T-cell (primary cell): Measurements from ENCODE around the gene COA8. TPM values are rescaled to one million over a fixed set of nuclear protein-coding genes. Genes with fewer than 3 reads are reported as not detected.
"Not testable (repeated sequence)": the region's sequence is repeated elsewhere in the genome, so short reads cannot be mapped to it uniquely, and the experiment has no call there.

Experiments
- ATAC-seq, 4 experiments: fragments of 200-7000 bp in 3 of 4; fragments of 150-1000 bp in 1 of 4; cut with Tn5 transposase; replicated peaks in 1 of 4; 1 replicate in 3 of 4; 2 replicates in 1 of 4; pipeline ENCODE4 v1.10.0; 2021; ENCODE audit warnings: moderate library complexity in 3 of 4, mild to moderate bottlenecking in 2 of 4, moderate number of reproducible peaks in 1 of 4
- CTCF ChIA-PET, 2 donors: fragments of 300-600 bp; sonication (Branson Sonifier 250); formaldehyde crosslinking; loops; one replicate each; lab custom pipeline; 2022; ENCODE audit warnings: antibody characterized with exemption in 2 of 2; lab: Charles Lee
- POLR2A ChIA-PET, 2 donors: fragments of 300-600 bp; sonication (Branson Sonifier 250); formaldehyde crosslinking; loops; one replicate each; lab custom pipeline; 2022; ENCODE audit warnings: antibody characterized with exemption in 2 of 2; lab: Charles Lee
- DNase-seq, 35 experiments: peaks; one replicate each; pipeline versions ENCODE4 v3.0.0 to v3.0.0-alpha.2; 2013 to 2023
- H3K27ac ChIP-seq: one replicate; pipeline ENCODE4 v1.5.1; 2013; ENCODE audit warnings: low read length
- H3K27me3 ChIP-seq, 2 experiments: replicated peaks in 1 of 2; 1 replicate in 1 of 2; 2 replicates in 1 of 2; pipeline versions ENCODE4 v1.6.1 to v1.7.0; 2013; ENCODE audit warnings: low read length in 1 of 2, mixed read lengths in 1 of 2; ENCODE audit not compliant: control insufficient read depth in 2 of 2, insufficient read depth in 2 of 2; ENCODE audit errors: extremely low read depth in 1 of 2
- H3K36me3 ChIP-seq, 2 donors: 1 replicate in 1 of 2; 2 replicates in 1 of 2; pipeline versions ENCODE4 v1.6.1 to v1.7.0; 2013; ENCODE audit warnings: low read length in 1 of 2; ENCODE audit not compliant: control insufficient read depth in 2 of 2, insufficient read depth in 1 of 2; ENCODE audit errors: extremely low read depth in 1 of 2
- H3K4me1 ChIP-seq, 2 experiments: 1 replicate in 1 of 2; 2 replicates in 1 of 2; pipeline versions ENCODE4 v1.6.1 to v1.7.0; 2013; ENCODE audit warnings: low read length in 2 of 2, mixed read lengths in 1 of 2; ENCODE audit not compliant: insufficient read depth in 2 of 2, control insufficient read depth in 1 of 2; ENCODE audit errors: extremely low read depth in 1 of 2
- H3K4me3 ChIP-seq, 2 donors: 1 replicate in 1 of 2; 2 replicates in 1 of 2; pipeline versions ENCODE4 v1.5.1 to v1.7.0; 2013; ENCODE audit warnings: mild to moderate bottlenecking in 2 of 2, low read length in 1 of 2, moderate library complexity in 1 of 2; ENCODE audit not compliant: control insufficient read depth in 1 of 2; ENCODE audit errors: extremely low read depth in 1 of 2
- H3K9me3 ChIP-seq: 2 replicates; pipeline ENCODE4 v1.7.0; 2013
- H3K27ac Mint-ChIP-seq, 2 donors: one replicate each; pipeline ENCODE4 v1.8.0; 2020 to 2021; ENCODE audit warnings: mild to moderate bottlenecking in 2 of 2, mixed read lengths in 2 of 2
- H3K27me3 Mint-ChIP-seq, 2 donors: one replicate each; pipeline ENCODE4 v1.8.0; 2021 to 2022; ENCODE audit warnings: mixed read lengths in 2 of 2
- H3K36me3 Mint-ChIP-seq: one replicate; pipeline ENCODE4 v1.8.0; 2021; ENCODE audit warnings: mixed read lengths
- H3K4me1 Mint-ChIP-seq, 3 donors: one replicate each; pipeline ENCODE4 v1.8.0; 2020 to 2022; ENCODE audit warnings: mixed read lengths in 3 of 3, mild to moderate bottlenecking in 1 of 3
- H3K4me3 Mint-ChIP-seq, 3 donors: one replicate each; pipeline ENCODE4 v1.8.0; 2020 to 2022; ENCODE audit warnings: mild to moderate bottlenecking in 3 of 3, mixed read lengths in 3 of 3, moderate library complexity in 3 of 3
- H3K9me3 Mint-ChIP-seq, 3 donors: one replicate each; pipeline ENCODE4 v1.8.0; 2020 to 2022; ENCODE audit warnings: mixed read lengths in 3 of 3
- WGBS: methylation state at CpG from one replicate; pipeline ENCODE4 v1.1.5; 2013; ENCODE audit warnings: missing lambda C conversion rate; ENCODE audit not compliant: insufficient coverage; 5-methylcytosine and 5-hydroxymethylcytosine counted together
- total RNA-seq, 35 experiments: library from RNA in 6 of 35; stranded (reverse) in 6 of 35; fragments of 120-200 nt in 1 of 35; gene quantifications; one replicate each; pipeline versions ENCODE4 v1.2.1 to v1.2.4 and lab custom pipeline; 2013 to 2026

Gene COA8
- total RNA-seq, 5 donors from 2014 or later (not counting 1 experiment from before 2014, with no cell fraction given): 17.7 to 27.5 (median 22.3) TPM

DNA sequence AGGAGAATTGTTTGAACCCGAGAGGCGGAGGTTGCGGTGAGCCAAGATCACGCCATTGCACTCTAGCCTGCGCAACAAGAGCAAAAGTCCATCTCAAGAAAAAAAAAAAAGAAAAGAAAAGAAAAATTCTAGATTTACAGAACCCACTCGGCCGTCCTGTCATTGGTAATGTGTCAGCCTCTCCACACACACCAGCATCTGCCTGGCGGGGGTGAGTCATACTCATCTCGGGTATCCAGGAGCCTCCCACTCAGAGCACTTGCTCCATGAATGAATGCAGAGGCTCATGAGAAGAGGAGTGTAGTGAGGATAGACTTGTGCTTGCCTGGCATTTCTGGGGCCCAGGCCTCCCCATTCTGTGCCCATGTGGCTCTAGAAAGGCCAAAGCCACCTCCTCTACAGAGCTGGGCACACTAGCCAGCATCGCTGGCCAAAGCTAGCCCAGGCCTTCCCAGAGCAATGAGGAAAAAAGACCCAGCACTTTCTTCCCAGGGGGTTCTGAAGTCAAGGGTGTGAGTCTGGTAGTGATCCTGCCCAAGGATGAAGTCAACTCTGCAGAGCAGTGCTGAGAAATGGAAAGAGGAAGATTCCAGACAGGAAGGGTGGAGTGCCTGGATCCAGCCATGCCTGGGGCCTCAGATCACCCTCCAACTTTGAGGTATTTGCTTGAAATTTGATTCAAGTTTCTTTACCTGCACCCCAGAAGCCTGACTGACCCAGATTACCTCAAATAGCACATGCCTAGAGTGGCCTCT is 35.0 kb downstream of the COA8 start:
- no peaks in the 10 kb centered on the region for H3K9me3 Mint-ChIP-seq
- Histone ChIP-seq H3K36me3 (no peaks in the 10 kb centered on the region), H3K27ac (no peak overlapping the region), H3K4me1 (peaks cover 0 to 8% of the 10 kb centered on the region in 2 experiments), H3K4me3 (no peak overlapping the region), H3K9me3 (no peaks in the 10 kb centered on the region), H3K27me3 (no peaks in the 10 kb centered on the region)
- no peak for ATAC-seq
- no CpG with 5 or more reads among the region's 10 CpGs for WGBS
- H3K4me1 Mint-ChIP-seq: peaks cover 0 to 5% (median 3%) of the 10 kb centered on the region in 3 donors
- no peaks in the 10 kb centered on the region for H3K36me3 Mint-ChIP-seq
- no peak overlapping the region for H3K4me3 Mint-ChIP-seq
- POLR2A ChIA-PET: no interaction called here
- H3K27ac Mint-ChIP-seq: no peak overlapping the region
- H3K27me3 Mint-ChIP-seq: no peaks in the 10 kb centered on the region
- CTCF ChIA-PET: no interaction called here
- no peak for DNase-seq

DNA sequence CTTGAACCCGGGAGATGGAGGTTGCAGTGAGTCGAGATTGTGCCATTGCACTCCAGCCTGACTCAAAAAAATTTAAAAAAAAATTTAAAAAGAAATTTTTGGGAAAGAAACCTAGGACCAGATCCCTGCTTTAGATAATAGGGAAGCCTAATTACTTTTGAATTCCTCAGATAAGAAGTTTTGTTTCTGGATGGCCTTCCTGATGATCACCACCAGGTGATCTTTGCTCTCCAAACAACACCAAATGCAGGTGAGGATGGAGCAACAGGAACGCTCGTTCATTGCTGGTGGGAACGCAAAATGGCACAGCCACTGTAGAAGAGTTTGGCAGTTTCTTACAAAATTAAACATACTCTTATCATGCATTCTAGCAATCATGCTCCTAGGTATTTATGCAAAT is 37.7 kb downstream of the COA8 start:
- Histone ChIP-seq H3K27ac (no peak overlapping the region), H3K4me3 (no peak overlapping the region), H3K27me3 (no peaks in the 10 kb centered on the region), H3K4me1 (no peaks in the 10 kb centered on the region), H3K36me3 (no peaks in the 10 kb centered on the region), H3K9me3 (no peaks in the 10 kb centered on the region)
- Mint-ChIP-seq H3K27me3 (no peaks in the 10 kb centered on the region), H3K36me3 (no peaks in the 10 kb centered on the region), H3K4me3 (no peak overlapping the region), H3K9me3 (no peaks in the 10 kb centered on the region), H3K4me1 (no peaks in the 10 kb centered on the region), H3K27ac (no peak overlapping the region)
- no peak for DNase-seq
- 89% methylated on average over 2 of the region's 5 CpGs for WGBS
- ChIA-PET POLR2A (no interaction called here), CTCF (no interaction called here)
- ATAC-seq: no peak

DNA sequence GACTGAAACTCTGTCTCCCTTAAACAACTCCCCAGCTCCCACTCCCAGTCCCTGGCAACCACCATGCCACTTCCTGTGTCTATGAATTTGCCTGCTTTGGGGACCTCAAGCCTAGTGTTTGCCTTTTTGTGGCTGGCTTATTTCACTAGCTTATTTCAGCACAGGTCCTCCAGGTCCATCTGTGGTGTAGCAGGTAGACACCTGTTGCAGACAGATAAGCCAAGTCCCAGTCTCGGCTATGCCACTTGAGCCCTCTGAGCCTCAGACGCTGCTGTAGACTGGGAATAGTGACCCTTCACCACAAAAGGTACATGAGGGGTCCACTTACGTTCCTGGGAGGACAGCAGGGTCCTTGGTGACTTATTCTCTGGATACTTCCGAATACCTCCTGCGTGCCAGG is 41.9 kb downstream of the COA8 start:
- H3K36me3 Mint-ChIP-seq: no peaks in the 10 kb centered on the region
- H3K27me3 ChIP-seq: peaks cover 3 to 18% of the 10 kb centered on the region in 2 experiments
- WGBS: 87% methylated on average over 2 of the region's 5 CpGs
- DNase-seq (no peak), ATAC-seq (no peak)
- H3K4me3 ChIP-seq: no peak overlapping the region
- H3K27me3 Mint-ChIP-seq: peaks cover 4% of the 10 kb centered on the region in 2 donors
- no peak overlapping the region for H3K27ac ChIP-seq
- no peaks in the 10 kb centered on the region for H3K9me3 Mint-ChIP-seq
- POLR2A ChIA-PET: no interaction called here
- H3K4me1 Mint-ChIP-seq: peaks cover 18 to 19% (median 18%) of the 10 kb centered on the region in 3 donors
- peaks cover 13 to 22% of the 10 kb centered on the region in 2 experiments for H3K4me1 ChIP-seq
- CTCF ChIA-PET: interaction anchor here in 1 of 2 donors (0.6 kb wide), 1 partner anchor 870 kb away, joined by 5 read pairs; no protein-coding TSS in a partner anchor
- no peaks in the 10 kb centered on the region for H3K36me3 ChIP-seq
- no peaks in the 10 kb centered on the region for H3K9me3 ChIP-seq
- H3K27ac Mint-ChIP-seq: peak overlapping the region in 1 of 2 donors; percentile 34
- H3K4me3 Mint-ChIP-seq: no peak overlapping the region

DNA sequence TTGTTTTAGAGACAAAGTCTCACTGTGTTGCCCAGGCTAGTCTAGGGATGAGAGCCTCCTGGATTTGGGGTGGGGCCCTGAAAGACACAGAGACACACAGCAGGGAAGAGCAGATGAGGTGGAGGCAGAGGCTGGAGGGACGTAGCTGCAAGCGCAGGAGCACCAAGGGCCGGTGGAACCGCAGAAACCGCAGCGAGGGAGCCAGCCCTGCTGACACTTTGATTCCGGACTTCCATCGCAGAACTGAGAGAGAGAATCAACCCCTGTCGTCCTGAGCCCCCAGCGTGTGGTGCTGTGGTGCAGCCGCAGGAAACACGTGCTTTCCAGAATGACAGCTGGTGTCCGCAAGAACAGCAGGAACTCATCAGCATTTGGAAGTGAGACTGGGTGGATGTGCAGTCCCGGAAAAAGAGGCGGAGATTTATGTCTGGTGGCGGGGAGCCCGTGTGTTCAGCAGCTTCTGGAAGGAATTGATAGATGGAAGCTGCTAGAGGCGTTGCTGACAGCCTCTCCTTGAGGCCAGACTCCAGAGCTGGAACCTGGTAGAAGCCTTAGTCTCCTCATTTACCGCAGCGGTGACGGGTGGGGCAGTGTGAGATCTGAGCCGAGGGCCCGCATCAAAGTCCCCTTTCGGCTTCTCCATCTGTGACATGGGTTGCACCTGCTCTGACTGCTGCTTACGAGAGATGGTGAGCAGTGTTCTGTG is 44.4 kb downstream of the COA8 start:
- Mint-ChIP-seq H3K36me3 (peaks cover 7% of the 10 kb centered on the region), H3K4me3 (peak overlapping the region; percentile 77 to 83 (median 78)), H3K4me1 (peaks cover 18 to 19% (median 18%) of the 10 kb centered on the region in 3 donors), H3K9me3 (peaks cover 3 to 7% (median 3%) of the 10 kb centered on the region in 3 donors), H3K27me3 (peaks cover 4 to 11% of the 10 kb centered on the region in 2 donors), H3K27ac (peak overlapping the region; percentile 7 to 73)
- DNase-seq (peak in 34 of 35 experiments; percentile 12 to 73 (median 38)), ATAC-seq (peak; percentile 82 to 91 (median 84))
- POLR2A ChIA-PET: interaction anchor here (0.6 kb wide), 2 partner anchors 147 to 1740 kb away, joined by 4 to 7 read pairs; no protein-coding TSS in a partner anchor
- WGBS: 0% methylated on average over 21 of the region's 25 CpGs
- CTCF ChIA-PET: no interaction called here
- no peaks in the 10 kb centered on the region for H3K9me3 ChIP-seq
- H3K27ac ChIP-seq: no peak overlapping the region
- H3K36me3 ChIP-seq: no peaks in the 10 kb centered on the region
- peak overlapping the region; percentile 23 to 67 for H3K4me3 ChIP-seq
- peaks cover 3 to 29% of the 10 kb centered on the region in 2 experiments for H3K27me3 ChIP-seq
- H3K4me1 ChIP-seq: peaks cover 13 to 22% of the 10 kb centered on the region in 2 experiments

DNA sequence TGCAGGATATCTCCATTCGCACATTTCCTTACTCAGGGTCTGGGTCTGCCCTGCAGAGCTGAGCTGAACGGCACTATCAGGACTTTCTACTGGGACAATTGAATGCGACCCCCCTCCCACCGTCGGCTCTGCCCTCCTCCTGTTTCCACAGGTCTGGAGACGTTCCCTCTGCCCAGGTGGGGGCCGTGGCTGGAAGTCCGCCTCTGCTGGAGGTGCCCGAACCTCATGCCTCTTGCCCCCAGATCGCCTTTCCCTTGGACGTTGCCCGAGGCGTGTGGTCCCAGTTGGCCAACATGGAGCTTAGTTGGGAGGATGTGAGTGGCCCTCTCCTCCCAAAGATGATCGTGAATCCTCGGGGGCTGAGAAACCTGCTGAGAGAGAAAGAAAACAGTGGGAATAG is 45.1 kb downstream of the COA8 start:
- 23% methylated on average over 9 of the region's 15 CpGs for WGBS

DNA sequence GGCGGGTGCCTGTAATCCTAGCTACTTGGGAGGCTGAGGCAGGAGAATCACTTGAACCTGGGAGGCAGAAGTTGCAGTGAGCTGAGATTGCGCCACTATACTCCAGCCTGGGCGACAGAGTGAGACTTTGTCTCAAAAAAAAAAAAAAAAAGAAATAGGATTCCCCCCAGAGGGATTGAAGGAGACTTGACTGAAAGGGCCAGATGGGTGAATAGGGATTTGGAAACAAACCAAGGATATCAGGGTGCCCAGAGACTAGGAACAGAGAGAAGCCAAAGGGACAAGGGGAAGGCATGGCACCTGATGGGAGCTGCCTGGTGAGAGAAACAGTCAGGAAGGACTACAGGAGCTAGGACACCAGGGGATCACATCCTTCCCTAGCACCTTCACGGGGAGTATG is 46.3 kb downstream of the COA8 start:
- H3K36me3 Mint-ChIP-seq, H3K9me3 ChIP-seq, ATAC-seq, H3K27ac ChIP-seq, H3K4me3 ChIP-seq, H3K27ac Mint-ChIP-seq, POLR2A ChIA-PET, H3K36me3 ChIP-seq, H3K9me3 Mint-ChIP-seq, DNase-seq: not testable (repeated sequence)
- peak overlapping the region in 1 of 3 donors; percentile 21 for H3K4me3 Mint-ChIP-seq
- Histone ChIP-seq H3K27me3 (peaks cover 3 to 30% of the 10 kb centered on the region in 2 experiments), H3K4me1 (peaks cover 13 to 22% of the 10 kb centered on the region in 2 experiments)
- CTCF ChIA-PET: interaction anchor here in 1 of 2 donors (0.7 kb wide), 1 partner anchor 60 kb away, joined by 3 read pairs; no protein-coding TSS in a partner anchor
- peaks cover 4 to 11% of the 10 kb centered on the region in 2 donors for H3K27me3 Mint-ChIP-seq
- peaks cover 18 to 19% (median 18%) of the 10 kb centered on the region in 3 donors for H3K4me1 Mint-ChIP-seq
- WGBS: no CpG with 5 or more reads among the region's 4 CpGs

More for the DNA sequence above, 45.1 kb downstream of the COA8 start:
- Mint-ChIP-seq H3K27ac (no peak overlapping the region), H3K36me3 (peaks cover 7% of the 10 kb centered on the region), H3K27me3 (peaks cover 4 to 11% of the 10 kb centered on the region in 2 donors), H3K4me3 (peak overlapping the region; percentile 77 to 83 (median 78)), H3K4me1 (peaks cover 18 to 19% (median 18%) of the 10 kb centered on the region in 3 donors), H3K9me3 (peaks cover 3 to 7% (median 3%) of the 10 kb centered on the region in 3 donors)
- Histone ChIP-seq H3K4me3 (peak overlapping the region; percentile 23 to 67), H3K4me1 (peaks cover 13 to 22% of the 10 kb centered on the region in 2 experiments), H3K27me3 (peaks cover 3 to 30% of the 10 kb centered on the region in 2 experiments), H3K9me3 (no peaks in the 10 kb centered on the region), H3K36me3 (no peaks in the 10 kb centered on the region), H3K27ac (no peak overlapping the region)
- peak; percentile 13 to 29 (median 19) for ATAC-seq
- ChIA-PET POLR2A (interaction anchor here in 1 of 2 donors (0.6 kb wide), 1 partner anchor 148 kb away, joined by 7 read pairs; no protein-coding TSS in a partner anchor), CTCF (no interaction called here)
- DNase-seq: no peak
